ENCODE measurements around the gene PHRF1. TPM values are rescaled to one million over a fixed set of nuclear protein-coding genes. Genes with fewer than 3 reads are reported as not detected.

PHRF1 gene
- total and polyA plus RNA-seq, 9 of the 15 experiments (the other 6 are each of a cell fraction or from before 2014, with no cell fraction given) = 0.07 to 37.2 (median 7.7) TPM

DNA sequence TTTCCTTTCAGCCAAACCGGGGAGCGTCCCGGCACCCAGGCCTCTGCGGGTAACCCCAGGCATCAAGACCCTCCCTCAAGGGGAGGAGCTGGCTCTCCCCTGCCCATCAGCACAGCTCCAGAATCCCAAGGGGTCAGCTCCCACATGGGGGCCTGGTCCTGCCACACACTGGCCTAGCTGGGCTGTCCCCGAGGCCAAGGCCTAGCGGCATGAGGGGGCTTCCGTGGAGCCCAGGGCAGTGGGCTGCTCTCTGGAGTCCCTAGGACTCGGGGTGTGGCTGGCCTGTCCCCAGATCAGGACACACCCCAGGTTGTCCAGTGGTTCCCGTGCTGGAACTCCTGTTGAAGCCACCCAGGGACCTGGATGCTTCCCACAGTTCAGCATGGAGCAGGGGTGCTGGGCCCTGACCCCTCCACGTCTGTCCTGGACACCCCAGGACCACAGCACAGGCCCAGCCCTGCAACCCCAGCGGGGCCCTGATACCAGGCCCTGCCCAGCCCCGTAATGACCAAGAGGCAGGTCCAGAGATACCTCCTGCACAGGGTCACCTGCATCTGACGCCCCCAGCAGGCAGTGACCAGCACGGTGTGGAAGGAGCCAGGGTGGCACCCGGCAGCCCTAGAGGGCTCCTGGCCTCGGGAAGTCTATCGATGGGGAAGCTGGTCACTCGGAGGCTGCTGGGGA, 46.4 kb upstream of the PHRF1 start:
- FAIRE-seq = no peak
- ATAC-seq = no peak
- Histone ChIP-seq H3K79me2 (ENCODE audit: control insufficient read depth, insufficient read depth, low read length) (peaks cover 16% of the 10 kb centered on the region), H3K4me1 (replicated peaks in 1 of 2; ENCODE audit: control insufficient read depth in 2 of 2, insufficient read depth in 2 of 2, low read length in 2 of 2) (peaks cover 5 to 68% of the 10 kb centered on the region in 2 experiments; a peak in 4 of 5 replicates), H2AFZ (ENCODE audit: low read depth, low read length) (no peak overlapping the region), H3K27ac (ENCODE audit: extremely low read depth, low read depth, low read length) (no peak overlapping the region), H3K9me1 (ENCODE audit: control insufficient read depth, insufficient read depth, low read length) (no peaks in the 10 kb centered on the region), H3K9ac (ENCODE audit: insufficient read depth in 1 of 2, low read depth in 2 of 2, low read length in 2 of 2) (peak overlapping the region in 1 of 2 experiments; percentile 23; a peak in 2 of 4 replicates), H3K36me3 (ENCODE audit: control insufficient read depth, insufficient read depth, low read length) (peaks cover 35% of the 10 kb centered on the region; the same call in 1 of the 3 replicates), H4K20me1 (replicated peaks; ENCODE audit: control insufficient read depth, insufficient read depth, low read length) (0 out of 2 replicates have a peak, but pooled peaks cover 4% of the 10 kb centered on the region), H3K9me3 (replicated peaks; ENCODE audit: control insufficient read depth, insufficient read depth, low read depth, low read length) (no peaks in the 10 kb centered on the region), H3K27me3 (ENCODE audit: control insufficient read depth in 2 of 2, insufficient read depth in 2 of 2, low read length in 2 of 2) (no peaks in the 10 kb centered on the region), H3K4me3 (no peak overlapping the region), H3K4me2 (ENCODE audit: insufficient read depth, low read length) (no peak overlapping the region)
- POLR2A ChIA-PET = no interaction called here
- intact Hi-C loops (cut with micrococcal nuclease) (no loop called here), in situ Hi-C loops (cut with MboI) (no loop called here)
- no peak for DNase-seq (ENCODE audit: extremely low read depth in 1 of 4, low spot score in 3 of 4)
- BruUV-seq (replicated peaks) = no TSS peak
- CTCF ChIA-PET (ENCODE audit: low intra/inter-chr PET ratio) = no interaction called here
- 91% methylated on average over 14 of the region's 18 CpGs for WGBS (ENCODE audit: insufficient coverage, low coverage, missing lambda C conversion rate)
- TF ChIP-seq HMG20B (CRISPR knock-in tag; IDR thresholded peaks at IDR 0.05) (no peak), HNRNPH1 (optimal IDR thresholded peaks at IDR 0.05; ENCODE audit: low read depth, low read length) (no peak), POLR2A (conservative IDR thresholded peaks at IDR 0.05) (0 out of 2 replicates have a peak, but pooled peaks have one; percentile 26), MCM5 (IDR thresholded peaks at IDR 0.05; ENCODE audit: low read depth) (no peak), MTA3 (IDR thresholded peaks at IDR 0.05; ENCODE audit: borderline replicate concordance) (no peak), PKNOX1 (IDR thresholded peaks at IDR 0.05) (no peak), RBFOX2 (IDR thresholded peaks at IDR 0.05; ENCODE audit: low read depth, low read length) (peak; percentile 26; the same call in 1 of the 2 replicates), ZNF76 (CRISPR knock-in tag; IDR thresholded peaks at IDR 0.05; ENCODE audit: borderline replicate concordance) (no peak), PRPF4 (IDR thresholded peaks at IDR 0.05; ENCODE audit: insufficient read depth, low read depth, low read length, poor library complexity, severe bottlenecking) (no peak), FOXM1 (IDR thresholded peaks at IDR 0.05; ENCODE audit: low read depth) (no peak), FOXM1 (CRISPR knock-in tag; IDR thresholded peaks at IDR 0.05; ENCODE audit: low read depth) (no peak)
- TF ChIP-seq, protein P1, sequence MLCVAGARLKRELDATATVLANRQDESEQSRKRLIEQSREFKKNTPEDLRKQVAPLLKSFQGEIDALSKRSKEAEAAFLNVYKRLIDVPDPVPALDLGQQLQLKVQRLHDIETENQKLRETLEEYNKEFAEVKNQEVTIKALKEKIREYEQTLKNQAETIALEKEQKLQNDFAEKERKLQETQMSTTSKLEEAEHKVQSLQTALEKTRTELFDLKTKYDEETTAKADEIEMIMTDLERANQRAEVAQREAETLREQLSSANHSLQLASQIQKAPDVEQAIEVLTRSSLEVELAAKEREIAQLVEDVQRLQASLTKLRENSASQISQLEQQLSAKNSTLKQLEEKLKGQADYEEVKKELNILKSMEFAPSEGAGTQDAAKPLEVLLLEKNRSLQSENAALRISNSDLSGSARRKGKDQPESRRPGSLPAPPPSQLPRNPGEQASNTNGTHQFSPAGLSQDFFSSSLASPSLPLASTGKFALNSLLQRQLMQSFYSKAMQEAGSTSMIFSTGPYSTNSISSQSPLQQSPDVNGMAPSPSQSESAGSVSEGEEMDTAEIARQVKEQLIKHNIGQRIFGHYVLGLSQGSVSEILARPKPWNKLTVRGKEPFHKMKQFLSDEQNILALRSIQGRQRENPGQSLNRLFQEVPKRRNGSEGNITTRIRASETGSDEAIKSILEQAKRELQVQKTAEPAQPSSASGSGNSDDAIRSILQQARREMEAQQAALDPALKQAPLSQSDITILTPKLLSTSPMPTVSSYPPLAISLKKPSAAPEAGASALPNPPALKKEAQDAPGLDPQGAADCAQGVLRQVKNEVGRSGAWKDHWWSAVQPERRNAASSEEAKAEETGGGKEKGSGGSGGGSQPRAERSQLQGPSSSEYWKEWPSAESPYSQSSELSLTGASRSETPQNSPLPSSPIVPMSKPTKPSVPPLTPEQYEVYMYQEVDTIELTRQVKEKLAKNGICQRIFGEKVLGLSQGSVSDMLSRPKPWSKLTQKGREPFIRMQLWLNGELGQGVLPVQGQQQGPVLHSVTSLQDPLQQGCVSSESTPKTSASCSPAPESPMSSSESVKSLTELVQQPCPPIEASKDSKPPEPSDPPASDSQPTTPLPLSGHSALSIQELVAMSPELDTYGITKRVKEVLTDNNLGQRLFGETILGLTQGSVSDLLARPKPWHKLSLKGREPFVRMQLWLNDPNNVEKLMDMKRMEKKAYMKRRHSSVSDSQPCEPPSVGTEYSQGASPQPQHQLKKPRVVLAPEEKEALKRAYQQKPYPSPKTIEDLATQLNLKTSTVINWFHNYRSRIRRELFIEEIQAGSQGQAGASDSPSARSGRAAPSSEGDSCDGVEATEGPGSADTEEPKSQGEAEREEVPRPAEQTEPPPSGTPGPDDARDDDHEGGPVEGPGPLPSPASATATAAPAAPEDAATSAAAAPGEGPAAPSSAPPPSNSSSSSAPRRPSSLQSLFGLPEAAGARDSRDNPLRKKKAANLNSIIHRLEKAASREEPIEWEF (CRISPR knock-in tag; IDR thresholded peaks at IDR 0.05) = no peak
- TF ChIP-seq, protein P2, sequence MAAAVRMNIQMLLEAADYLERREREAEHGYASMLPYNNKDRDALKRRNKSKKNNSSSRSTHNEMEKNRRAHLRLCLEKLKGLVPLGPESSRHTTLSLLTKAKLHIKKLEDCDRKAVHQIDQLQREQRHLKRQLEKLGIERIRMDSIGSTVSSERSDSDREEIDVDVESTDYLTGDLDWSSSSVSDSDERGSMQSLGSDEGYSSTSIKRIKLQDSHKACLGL (CRISPR knock-in tag; IDR thresholded peaks at IDR 0.05; ENCODE audit: borderline replicate concordance, poor library complexity, severe bottlenecking) = no peak
- TF ChIP-seq, protein P3, sequence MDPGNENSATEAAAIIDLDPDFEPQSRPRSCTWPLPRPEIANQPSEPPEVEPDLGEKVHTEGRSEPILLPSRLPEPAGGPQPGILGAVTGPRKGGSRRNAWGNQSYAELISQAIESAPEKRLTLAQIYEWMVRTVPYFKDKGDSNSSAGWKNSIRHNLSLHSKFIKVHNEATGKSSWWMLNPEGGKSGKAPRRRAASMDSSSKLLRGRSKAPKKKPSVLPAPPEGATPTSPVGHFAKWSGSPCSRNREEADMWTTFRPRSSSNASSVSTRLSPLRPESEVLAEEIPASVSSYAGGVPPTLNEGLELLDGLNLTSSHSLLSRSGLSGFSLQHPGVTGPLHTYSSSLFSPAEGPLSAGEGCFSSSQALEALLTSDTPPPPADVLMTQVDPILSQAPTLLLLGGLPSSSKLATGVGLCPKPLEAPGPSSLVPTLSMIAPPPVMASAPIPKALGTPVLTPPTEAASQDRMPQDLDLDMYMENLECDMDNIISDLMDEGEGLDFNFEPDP (CRISPR knock-in tag; IDR thresholded peaks at IDR 0.05) = no peak

Data from K562 (cell line).